Nucleus accumbens (tissue), 56 donors: Measurements from ENCODE around the gene PNPLA7.
"Not testable (repeated sequence)": the region's sequence is repeated elsewhere in the genome, so short reads cannot be mapped to it uniquely, and the experiment has no call there.

Experiments
- DNase-seq, 56 donors: peaks; one replicate each; lab custom pipeline; 2025; lab: John Stamatoyannopoulos, UW

The PNPLA7 gene

GRCh38 chr9:137543237-137543963, 6.8 kb downstream of the PNPLA7 start:
- DNase-seq, result no peak

GRCh38 chr9:137542486-137542885, 7.7 kb downstream of the PNPLA7 start:
- DNase-seq, result no peak

- no peak for DNase-seq
Observed at GRCh38 chr9:137540536-137540935, 9.7 kb downstream of the PNPLA7 start.

- no peak for DNase-seq
Observed at GRCh38 chr9:137538058-137538457, 12.1 kb downstream of the PNPLA7 start.

- not testable (repeated sequence) for DNase-seq
Observed at GRCh38 chr9:137536594-137537131, 13.5 kb downstream of the PNPLA7 start.

- DNase-seq, result peak in 1 of 56 donors; percentile 27
Observed at GRCh38 chr9:137535120-137535428, 15.1 kb downstream of the PNPLA7 start.

- peak in 2 of 56 donors; percentile 12 to 19 for DNase-seq
Observed at GRCh38 chr9:137534256-137535119, 15.7 kb downstream of the PNPLA7 start.

- not testable (repeated sequence) for DNase-seq
Observed at GRCh38 chr9:137532891-137533468, 17.2 kb downstream of the PNPLA7 start.

- DNase-seq, result peak in 20 of 56 donors; percentile 17 to 70 (median 47)
Observed at GRCh38 chr9:137531099-137531765, 19.0 kb downstream of the PNPLA7 start.

GRCh38 chr9:137530331-137530730, 19.9 kb downstream of the PNPLA7 start:
- DNase-seq, result no peak

GRCh38 chr9:137524981-137525317, 25.3 kb downstream of the PNPLA7 start:
- DNase-seq, result no peak

GRCh38 chr9:137524161-137524980, 25.8 kb downstream of the PNPLA7 start:
- no peak for DNase-seq

- no peak for DNase-seq
Observed at GRCh38 chr9:137522746-137523455, 27.3 kb downstream of the PNPLA7 start.

GRCh38 chr9:137521405-137521985, 28.7 kb downstream of the PNPLA7 start:
- DNase-seq, result no peak

GRCh38 chr9:137520614-137521404, 29.4 kb downstream of the PNPLA7 start:
- DNase-seq, result no peak

- DNase-seq, result no peak
Observed at GRCh38 chr9:137519553-137519952, 30.6 kb downstream of the PNPLA7 start.

GRCh38 chr9:137518661-137519459, 31.3 kb downstream of the PNPLA7 start:
- DNase-seq, result peak in 27 of 56 donors; percentile 9 to 73 (median 41)
